Mucosa of rectum (tissue), 2 donors: Measurements from ENCODE around the gene GRM5.
"Not testable (repeated sequence)": the region's sequence is repeated elsewhere in the genome, so short reads cannot be mapped to it uniquely, and the experiment has no call there.

ENCODE experiments used
- H3K27ac ChIP-seq, 2 donors: one replicate each; pipeline ENCODE4 v1.7.0; 2013; ENCODE audit warnings: inconsistent platforms in 2 of 2, low read depth in 2 of 2, low read length in 2 of 2
- H3K27me3 ChIP-seq, 2 donors: one replicate each; pipeline ENCODE4 v1.7.0; 2013; ENCODE audit warnings: low read length in 2 of 2; ENCODE audit not compliant: control insufficient read depth in 2 of 2, insufficient read depth in 2 of 2
- H3K36me3 ChIP-seq, 2 donors: one replicate each; pipeline ENCODE4 v1.7.0; 2013; ENCODE audit warnings: low read length in 2 of 2; ENCODE audit not compliant: control insufficient read depth in 2 of 2, insufficient read depth in 2 of 2
- H3K4me1 ChIP-seq, 2 donors: one replicate each; pipeline ENCODE4 v1.7.0; 2013; ENCODE audit warnings: low read length in 2 of 2, mild to moderate bottlenecking in 1 of 2; ENCODE audit not compliant: control insufficient read depth in 2 of 2, insufficient read depth in 2 of 2
- H3K4me3 ChIP-seq, 2 donors: one replicate each; pipeline ENCODE4 v1.7.0; 2013; ENCODE audit warnings: low read length in 2 of 2
- H3K9ac ChIP-seq, 2 donors: one replicate each; pipeline ENCODE4 v1.7.0; 2013; ENCODE audit warnings: low read length in 2 of 2, low read depth in 1 of 2, mild to moderate bottlenecking in 1 of 2
- H3K9me3 ChIP-seq, 2 donors: one replicate each; pipeline ENCODE4 v1.7.0; 2013; ENCODE audit warnings: low read length in 2 of 2; ENCODE audit not compliant: control insufficient read depth in 2 of 2
- donor health status: healthy.
- donor health status: Normal muscosa, but diverticular disease.

Gene GRM5

DNA sequence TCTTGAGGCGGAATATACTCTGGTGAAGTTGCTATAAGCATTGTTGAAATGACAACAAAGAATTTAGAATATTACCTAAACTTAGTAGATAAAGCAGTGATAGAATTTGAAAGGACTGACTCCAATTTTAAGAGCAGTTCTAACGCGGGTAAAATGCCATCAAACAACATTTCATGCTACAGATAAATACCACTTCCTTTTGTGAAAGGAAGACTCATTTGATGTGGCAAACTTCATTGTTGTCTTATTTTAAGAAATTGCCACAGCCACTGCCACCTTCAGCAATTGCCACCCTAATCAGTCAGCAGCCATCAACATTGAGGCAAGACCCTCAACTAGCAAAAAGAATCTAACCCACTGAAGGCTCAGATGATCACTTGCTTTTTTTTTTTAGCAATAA lies 220.8 kb downstream of the GRM5 start:
- H3K36me3 ChIP-seq, H3K27me3 ChIP-seq, H3K9me3 ChIP-seq, H3K27ac ChIP-seq, H3K9ac ChIP-seq, H3K4me1 ChIP-seq, H3K4me3 ChIP-seq: not testable (repeated sequence)

DNA sequence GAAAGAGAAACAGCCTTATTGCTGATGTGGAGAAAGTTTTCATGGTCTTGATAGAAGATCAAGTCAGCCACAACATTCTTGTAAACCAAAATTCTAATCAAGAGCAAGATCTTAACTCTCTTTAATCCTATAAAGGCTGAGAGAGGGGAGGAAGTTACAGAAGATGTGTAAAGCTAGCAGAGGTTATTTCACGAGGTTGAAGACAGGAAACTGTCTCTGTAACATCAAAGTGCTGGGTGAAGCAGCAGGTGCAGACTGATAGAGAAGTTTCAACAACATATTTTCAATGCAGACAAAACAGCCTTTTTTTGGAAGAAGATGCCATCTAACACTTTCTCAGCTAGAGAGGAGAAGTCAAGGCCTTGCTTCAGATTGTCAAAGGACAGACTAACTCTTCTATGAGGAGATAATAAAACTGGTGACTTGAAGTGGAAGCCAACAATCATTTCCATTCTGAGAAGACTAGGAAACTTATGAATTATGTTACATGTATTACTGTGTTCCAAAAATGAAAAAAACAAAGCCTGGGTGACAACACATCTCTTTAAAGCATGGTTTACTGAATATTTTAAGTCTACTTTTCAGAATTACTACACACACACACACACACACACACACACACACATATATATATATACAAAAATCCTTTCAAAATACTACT lies 221.9 kb downstream of the GRM5 start:
- H3K9ac ChIP-seq, H3K27me3 ChIP-seq, H3K9me3 ChIP-seq, H3K4me1 ChIP-seq, H3K36me3 ChIP-seq, H3K27ac ChIP-seq, H3K4me3 ChIP-seq: not testable (repeated sequence)

DNA sequence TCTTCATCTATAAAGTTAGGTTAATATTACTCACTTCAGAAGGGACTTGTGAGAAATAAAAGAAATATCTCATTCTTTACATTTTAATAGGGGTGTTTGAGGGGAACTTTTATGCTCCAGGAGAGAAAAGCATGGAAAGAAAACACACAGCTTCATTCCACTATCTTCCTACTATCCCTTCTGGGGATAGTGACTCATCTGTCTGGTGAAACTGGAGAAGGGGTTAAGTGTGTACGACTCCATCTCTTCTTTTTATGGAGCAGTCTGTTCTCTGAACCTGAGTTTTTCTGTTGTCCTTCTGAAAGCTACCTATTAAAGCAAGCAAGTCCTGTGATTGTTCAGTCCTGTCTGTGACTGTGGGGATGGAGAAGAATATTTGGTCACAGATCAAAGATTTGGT lies 227.6 kb downstream of the GRM5 start:
- not testable (repeated sequence) for H3K27me3 ChIP-seq, H3K36me3 ChIP-seq, H3K4me1 ChIP-seq, H3K27ac ChIP-seq, H3K9ac ChIP-seq, H3K4me3 ChIP-seq, H3K9me3 ChIP-seq

DNA sequence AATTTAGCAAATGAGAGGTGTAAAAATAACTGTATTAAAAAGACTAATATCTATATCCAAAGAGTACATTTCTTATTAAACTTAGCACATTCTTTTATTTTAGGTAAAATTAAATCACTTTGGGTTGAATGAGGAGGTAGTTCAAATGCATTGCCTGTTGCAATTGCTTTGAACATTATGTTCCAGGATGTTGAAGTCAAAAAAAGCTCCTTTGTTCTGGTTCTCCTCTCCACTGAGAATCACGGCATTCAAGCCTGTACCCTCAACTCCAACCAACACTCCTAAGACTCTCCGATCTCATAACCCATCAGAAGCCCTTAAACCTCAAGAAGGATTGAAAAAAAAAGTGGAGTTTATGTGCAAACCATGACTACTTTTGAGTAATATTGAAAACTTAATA lies 230.1 kb downstream of the GRM5 start:
- not testable (repeated sequence) for H3K9me3 ChIP-seq, H3K27me3 ChIP-seq, H3K4me3 ChIP-seq, H3K27ac ChIP-seq, H3K9ac ChIP-seq, H3K4me1 ChIP-seq, H3K36me3 ChIP-seq

DNA sequence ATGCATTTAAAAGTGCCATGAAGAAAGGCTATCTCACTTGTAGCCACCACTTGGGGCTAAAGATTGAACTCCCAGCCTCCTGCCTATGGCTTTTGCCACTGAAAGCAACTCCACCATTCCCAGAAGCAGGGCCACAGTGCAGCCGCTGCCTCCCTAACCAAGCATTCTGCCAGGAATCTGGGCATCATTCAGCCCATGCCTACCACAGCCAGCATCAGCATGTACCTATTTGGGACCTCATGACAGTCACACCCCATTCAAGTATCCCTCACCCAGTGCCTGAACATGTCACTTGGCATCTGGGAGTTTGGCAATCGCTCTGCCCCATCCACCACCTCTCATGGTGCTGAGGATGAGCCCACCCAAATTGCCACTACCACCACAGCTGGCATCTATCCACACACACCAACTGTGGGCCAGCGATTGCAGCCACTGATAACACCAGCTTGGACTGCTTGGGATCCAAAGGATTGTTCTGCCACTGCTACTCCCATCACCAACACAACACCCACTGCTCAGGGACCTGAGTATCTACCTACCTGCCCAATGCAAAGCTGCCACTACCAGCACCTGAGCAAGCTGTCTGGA lies 234.4 kb downstream of the GRM5 start:
- no peak overlapping the region for H3K27ac ChIP-seq
- no peak overlapping the region for H3K9ac ChIP-seq
- H3K4me3 ChIP-seq: no peak overlapping the region
- H3K4me1 ChIP-seq: no peaks in the 10 kb centered on the region
- H3K27me3 ChIP-seq: no peaks in the 10 kb centered on the region
- no peaks in the 10 kb centered on the region for H3K9me3 ChIP-seq
- no peaks in the 10 kb centered on the region for H3K36me3 ChIP-seq

DNA sequence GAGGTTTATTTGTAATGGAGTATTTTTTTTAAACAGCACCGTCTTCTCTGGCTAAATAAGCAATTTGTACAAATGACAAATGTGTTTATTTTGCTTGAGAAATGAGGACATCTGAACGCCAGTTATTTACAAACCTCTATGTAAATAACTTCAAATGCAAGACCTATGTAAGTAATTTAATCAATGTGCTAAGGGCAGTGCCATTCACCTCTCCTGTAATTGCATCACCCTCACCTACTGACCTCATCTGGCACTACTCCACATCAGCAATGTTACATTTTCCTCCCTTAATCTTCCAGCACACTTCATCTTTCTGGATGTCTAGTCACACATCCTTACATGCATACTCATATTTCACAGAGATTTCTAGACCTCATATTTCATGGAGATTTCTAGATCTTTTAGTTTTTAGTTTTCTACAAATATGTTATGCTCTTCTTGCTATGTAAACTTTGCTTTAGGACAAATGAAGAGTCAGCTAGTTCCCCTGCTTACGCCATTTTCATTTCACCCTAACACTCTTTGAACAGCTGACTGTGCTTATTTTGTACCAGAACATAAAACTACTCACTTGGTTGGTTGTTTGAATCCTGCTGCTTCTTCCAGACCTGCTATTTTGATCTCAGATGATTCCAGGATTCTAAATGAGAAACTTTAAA lies 238.6 kb downstream of the GRM5 start:
- H3K9ac ChIP-seq: no peak overlapping the region
- H3K4me1 ChIP-seq: no peaks in the 10 kb centered on the region
- no peaks in the 10 kb centered on the region for H3K27me3 ChIP-seq
- no peak overlapping the region for H3K4me3 ChIP-seq
- H3K9me3 ChIP-seq: no peaks in the 10 kb centered on the region
- H3K36me3 ChIP-seq: no peaks in the 10 kb centered on the region
- no peak overlapping the region for H3K27ac ChIP-seq

DNA sequence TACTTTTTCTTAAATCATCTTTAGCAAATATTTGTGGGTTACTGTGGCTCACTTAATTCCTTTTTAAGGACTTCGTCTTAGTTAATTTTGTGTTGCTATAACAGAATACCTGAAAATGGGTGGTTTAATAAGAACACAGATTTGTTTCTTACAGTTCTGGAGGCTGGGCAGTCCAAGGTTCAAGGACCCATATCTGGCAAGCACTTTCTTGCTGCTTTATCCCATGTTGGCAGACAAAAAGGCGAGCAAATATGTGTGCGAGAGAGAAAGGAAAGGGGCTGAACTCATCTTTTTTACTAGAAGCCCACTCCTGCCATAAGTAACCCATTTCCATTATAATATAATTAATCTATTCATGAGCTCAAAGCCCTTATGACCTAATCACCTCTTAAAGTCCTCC lies 246.2 kb downstream of the GRM5 start:
- H3K36me3 ChIP-seq: no peaks in the 10 kb centered on the region
- no peak overlapping the region for H3K27ac ChIP-seq
- H3K9ac ChIP-seq: no peak overlapping the region
- H3K4me1 ChIP-seq: no peaks in the 10 kb centered on the region
- no peaks in the 10 kb centered on the region for H3K9me3 ChIP-seq
- no peaks in the 10 kb centered on the region for H3K27me3 ChIP-seq
- no peak overlapping the region for H3K4me3 ChIP-seq

DNA sequence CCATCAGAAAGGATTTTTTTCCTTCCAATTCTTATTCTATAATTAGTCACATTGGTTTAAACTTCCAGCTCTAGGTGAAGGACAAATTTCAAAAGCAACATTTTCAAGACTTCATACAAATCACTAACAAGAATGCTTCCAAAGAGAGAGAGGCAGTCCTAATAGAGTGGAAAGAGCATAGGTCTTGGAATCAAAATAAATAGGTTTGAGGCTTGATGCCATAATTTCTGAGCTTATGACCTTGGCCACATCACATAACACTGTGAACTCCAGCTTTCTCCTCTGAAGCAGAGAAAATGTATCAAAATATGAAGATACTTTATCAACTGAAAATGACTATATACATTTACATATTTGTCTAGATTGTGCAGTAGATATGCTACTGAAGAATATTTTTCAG lies 246.8 kb downstream of the GRM5 start:
- Histone ChIP-seq H3K4me3 (no peak overlapping the region), H3K4me1 (no peaks in the 10 kb centered on the region), H3K9ac (no peak overlapping the region), H3K9me3 (no peaks in the 10 kb centered on the region), H3K36me3 (no peaks in the 10 kb centered on the region), H3K27ac (no peak overlapping the region), H3K27me3 (no peaks in the 10 kb centered on the region)

DNA sequence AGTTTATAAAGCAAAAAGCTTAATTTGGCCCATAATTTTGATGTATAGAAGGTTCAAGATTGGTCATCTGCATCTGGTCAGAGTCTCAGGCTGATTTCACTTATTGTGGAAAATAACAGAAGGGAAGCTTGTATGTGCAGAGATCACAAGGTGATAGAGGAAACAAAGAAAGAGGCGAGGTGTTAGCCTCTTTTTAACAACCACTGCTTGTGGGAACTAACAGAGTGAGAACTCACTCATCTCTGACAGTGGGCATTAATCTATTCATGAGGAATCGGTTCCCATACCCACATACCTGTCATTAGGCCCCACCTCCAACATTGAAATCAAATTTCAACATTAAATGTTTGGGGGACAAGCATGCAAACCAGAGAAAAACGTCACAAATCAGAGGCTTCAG lies 250.3 kb downstream of the GRM5 start:
- no peak overlapping the region for H3K4me3 ChIP-seq

DNA sequence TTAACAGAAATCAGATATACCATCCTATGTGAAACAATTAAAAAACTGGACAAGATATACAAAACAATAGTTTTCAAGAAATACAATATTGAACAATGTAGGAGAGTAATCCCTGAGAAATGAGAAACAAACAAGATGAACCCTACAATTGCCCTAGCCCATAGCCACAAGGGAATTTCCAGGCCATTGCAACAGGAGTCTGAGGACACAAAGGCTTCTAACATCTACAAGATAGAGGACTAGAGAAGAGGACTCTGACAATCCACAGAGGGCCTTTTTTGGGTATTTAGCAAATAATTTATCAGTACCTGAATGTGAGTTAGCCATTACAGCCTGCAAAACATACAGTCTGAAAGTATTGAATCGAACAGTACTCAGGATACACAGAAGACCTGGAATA lies 251.7 kb downstream of the GRM5 start:
- no peaks in the 10 kb centered on the region for H3K9me3 ChIP-seq
- H3K36me3 ChIP-seq: no peaks in the 10 kb centered on the region
- no peaks in the 10 kb centered on the region for H3K27me3 ChIP-seq
- no peak overlapping the region for H3K9ac ChIP-seq
- no peaks in the 10 kb centered on the region for H3K4me1 ChIP-seq
- H3K27ac ChIP-seq: no peak overlapping the region
- H3K4me3 ChIP-seq: no peak overlapping the region

More for the DNA sequence above, 250.3 kb downstream of the GRM5 start:
- Histone ChIP-seq H3K36me3 (no peaks in the 10 kb centered on the region), H3K9me3 (no peaks in the 10 kb centered on the region), H3K9ac (no peak overlapping the region), H3K4me1 (no peaks in the 10 kb centered on the region), H3K27me3 (no peaks in the 10 kb centered on the region), H3K27ac (no peak overlapping the region)
